Amniotic stem cell (primary cell): ENCODE results near the gene TAF11L9.
"Not testable (repeated sequence)": the region's sequence is repeated elsewhere in the genome, so short reads cannot be mapped to it uniquely, and the experiment has no call there.

Experiments used
- DNase-seq: peaks from one replicate; lab custom pipeline; 2025; lab: John Stamatoyannopoulos, UW

TAF11L9 gene

DNA sequence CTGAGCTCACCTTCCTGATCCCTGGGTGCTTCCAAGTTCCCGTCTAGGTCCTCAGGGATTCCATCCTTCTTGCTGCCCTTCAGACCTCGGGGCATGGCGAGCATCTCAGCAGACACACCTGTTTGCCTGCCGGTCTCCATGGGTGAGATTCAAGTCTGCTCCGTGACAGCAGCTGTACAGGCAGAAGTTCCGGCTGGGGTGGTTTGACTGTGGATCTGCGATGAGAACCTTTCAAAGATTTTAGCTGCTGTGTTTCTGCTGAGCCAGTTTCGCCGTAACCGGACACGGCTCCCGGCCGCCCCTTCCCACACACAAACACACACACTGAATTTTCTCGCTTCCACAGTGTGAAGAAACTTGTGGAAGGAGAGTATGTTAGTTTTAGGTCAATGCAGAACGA lies at the start of gene TAF11L9:
Gene TAF11L9, minus strand, starts transcription at position 140 of the 400 bp plus-strand sequence.
- DNase-seq, result not testable (repeated sequence)

DNA sequence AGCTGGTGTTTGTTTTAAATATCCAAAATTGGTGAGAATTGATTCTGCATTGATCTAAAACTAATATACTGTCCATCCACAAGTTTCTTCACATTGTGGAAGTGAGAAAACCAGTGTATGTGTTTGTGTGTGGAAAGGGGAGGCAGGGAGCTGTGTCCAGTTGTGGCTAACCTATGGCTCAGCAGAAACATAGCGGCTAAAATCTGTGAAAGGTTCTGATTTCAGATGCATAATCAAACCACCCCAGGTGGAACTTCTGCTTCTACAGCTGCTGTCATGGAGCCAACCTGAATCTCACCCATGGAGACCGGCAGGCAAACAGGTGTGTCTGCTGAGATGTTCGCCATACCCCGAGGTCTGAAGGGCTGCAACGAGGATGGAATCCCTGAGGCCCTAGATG lies 40.0 kb upstream of the TAF11L9 start, which contains the start of gene TAF11L14:
Gene TAF11L14, plus strand, starts transcription at position 301 of the 400 bp plus-strand sequence.
- no peak for DNase-seq

DNA sequence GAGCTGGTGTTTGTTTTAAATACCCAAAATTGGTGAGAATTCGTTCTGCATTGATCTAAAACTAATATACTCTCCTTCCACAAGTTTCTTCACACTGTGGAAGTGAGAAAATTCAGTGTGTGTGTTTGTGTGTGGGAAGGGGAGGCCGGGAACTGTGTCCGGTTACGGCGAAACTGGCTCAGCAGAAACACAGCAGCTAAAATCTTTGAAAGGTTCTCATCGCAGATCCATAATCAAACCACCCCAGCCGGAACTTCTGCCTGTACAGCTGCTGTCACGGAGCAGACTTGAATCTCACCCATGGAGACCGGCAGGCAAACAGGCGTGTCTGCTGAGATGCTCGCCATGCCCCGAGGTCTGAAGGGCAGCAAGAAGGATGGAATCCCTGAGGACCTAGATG lies 37.6 kb upstream of the TAF11L9 start, which contains the start of gene TAF11L13:
Gene TAF11L13, plus strand, starts transcription at position 301 of the 400 bp plus-strand sequence.
- not testable (repeated sequence) for DNase-seq

GRCh38 chr5:17625686-17626085 lies 31.5 kb upstream of the TAF11L9 start:
- no peak for DNase-seq

DNA sequence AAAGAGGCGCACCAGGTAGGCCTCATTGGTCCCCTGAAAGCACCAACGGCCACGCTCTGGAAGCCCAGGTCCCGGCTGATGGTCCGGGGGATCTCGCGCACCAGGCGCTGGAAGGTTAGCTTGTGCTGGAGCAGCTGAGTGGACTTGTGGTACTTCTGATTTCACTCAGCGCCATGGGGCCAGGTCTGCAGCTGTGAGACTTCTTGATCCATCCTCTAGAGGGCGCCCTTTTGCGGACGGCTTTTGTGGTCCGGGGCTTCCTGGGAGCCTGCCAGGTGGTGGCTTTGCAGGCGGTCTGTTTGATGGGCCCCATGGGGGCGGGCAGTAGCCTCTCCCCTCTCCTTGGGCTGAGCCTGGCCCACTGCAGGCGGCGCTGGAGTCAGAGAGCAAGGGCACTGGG lies 26.4 kb upstream of the TAF11L9 start:
- no peak for DNase-seq

DNA sequence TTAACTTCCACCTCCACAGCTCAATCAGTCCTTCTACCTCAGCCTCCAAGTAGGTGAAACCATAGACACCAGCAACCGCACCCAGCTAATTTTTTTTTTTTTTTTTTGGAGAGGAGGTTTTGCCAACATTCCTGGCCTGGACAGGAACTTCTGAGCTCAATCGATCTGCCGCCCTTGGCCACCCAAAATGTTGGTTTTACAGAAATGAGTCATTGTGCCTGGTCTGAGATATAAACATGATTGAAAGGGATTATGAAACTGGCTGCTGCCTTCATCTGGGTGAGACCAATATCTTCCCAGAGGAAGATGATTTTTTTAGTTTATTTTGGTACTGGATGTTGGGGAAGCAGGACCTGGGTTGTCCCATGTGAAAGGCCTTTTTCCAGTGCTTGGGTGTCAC lies 25.2 kb upstream of the TAF11L9 start:
- no peak for DNase-seq

- DNase-seq, result no peak
Observed at GRCh38 chr5:17614872-17615605, 20.8 kb upstream of the TAF11L9 start.

- DNase-seq, result not testable (repeated sequence)
Observed at GRCh38 chr5:17610092-17610491, 15.9 kb upstream of the TAF11L9 start, which contains the start of gene TAF11L12. TAF11L12 (plus strand) TSS chr5:17610392.

GRCh38 chr5:17607461-17607860 lies 13.3 kb upstream of the TAF11L9 start:
- DNase-seq, result not testable (repeated sequence)

DNA sequence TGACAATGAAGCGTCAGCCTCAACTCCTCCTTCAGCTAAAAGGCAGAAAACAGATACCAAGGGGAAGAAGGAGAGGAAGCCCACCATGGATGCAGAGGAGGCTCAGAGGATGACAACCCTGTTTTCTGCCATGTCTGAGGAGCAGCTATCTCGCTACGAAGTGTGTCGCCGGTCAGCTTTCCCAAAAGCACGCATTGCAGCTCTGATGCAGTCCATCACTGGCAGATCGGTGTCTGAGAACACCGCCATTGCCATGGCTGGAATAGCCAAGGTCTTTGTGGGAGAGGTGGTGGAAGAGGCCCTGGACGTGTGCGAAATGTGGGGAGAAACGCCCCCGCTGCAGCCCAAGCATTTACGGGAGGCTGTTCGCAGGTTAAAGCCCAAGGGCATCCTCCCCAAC lies 10.8 kb upstream of the TAF11L9 start:
- no peak for DNase-seq

GRCh38 chr5:17603880-17604279 lies 9.7 kb upstream of the TAF11L9 start, which contains the start of gene TAF11L11:
TAF11L11 (plus strand) TSS chr5:17604183.
- DNase-seq, result not testable (repeated sequence)

DNA sequence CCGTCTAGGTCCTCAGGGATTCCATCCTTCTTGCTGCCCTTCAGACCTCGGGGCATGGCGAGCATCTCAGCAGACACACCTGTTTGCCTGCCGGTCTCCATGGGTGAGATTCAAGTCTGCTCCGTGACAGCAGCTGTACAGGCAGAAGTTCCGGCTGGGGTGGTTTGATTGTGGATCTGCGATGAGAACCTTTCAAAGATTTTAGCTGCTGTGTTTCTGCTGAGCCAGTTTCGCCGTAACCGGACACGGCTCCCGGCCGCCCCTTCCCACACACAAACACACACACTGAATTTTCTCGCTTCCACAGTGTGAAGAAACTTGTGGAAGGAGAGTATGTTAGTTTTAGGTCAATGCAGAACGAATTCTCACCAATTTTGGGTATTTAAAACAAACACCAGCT lies 3.5 kb upstream of the TAF11L9 start, which contains the start of gene TAF11L10:
Gene TAF11L10, minus strand, starts transcription at position 101 of the 400 bp plus-strand sequence.
- DNase-seq, result not testable (repeated sequence)

DNA sequence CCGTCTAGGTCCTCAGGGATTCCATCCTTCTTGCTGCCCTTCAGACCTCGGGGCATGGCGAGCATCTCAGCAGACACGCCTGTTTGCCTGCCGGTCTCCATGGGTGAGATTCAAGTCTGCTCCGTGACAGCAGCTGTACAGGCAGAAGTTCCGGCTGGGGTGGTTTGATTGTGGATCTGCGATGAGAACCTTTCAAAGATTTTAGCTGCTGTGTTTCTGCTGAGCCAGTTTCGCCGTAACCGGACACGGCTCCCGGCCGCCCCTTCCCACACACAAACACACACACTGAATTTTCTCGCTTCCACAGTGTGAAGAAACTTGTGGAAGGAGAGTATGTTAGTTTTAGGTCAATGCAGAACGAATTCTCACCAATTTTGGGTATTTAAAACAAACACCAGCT lies 3.3 kb downstream of the TAF11L9 start, which contains the start of gene TAF11L8:
Gene TAF11L8, minus strand, starts transcription at position 101 of the 400 bp plus-strand sequence.
- not testable (repeated sequence) for DNase-seq

DNA sequence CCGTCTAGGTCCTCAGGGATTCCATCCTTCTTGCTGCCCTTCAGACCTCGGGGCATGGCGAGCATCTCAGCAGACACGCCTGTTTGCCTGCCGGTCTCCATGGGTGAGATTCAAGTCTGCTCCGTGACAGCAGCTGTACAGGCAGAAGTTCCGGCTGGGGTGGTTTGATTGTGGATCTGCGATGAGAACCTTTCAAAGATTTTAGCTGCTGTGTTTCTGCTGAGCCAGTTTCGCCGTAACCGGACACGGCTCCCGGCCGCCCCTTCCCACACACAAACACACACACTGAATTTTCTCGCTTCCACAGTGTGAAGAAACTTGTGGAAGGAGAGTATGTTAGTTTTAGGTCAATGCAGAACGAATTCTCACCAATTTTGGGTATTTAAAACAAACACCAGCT lies 8.5 kb downstream of the TAF11L9 start, which contains the start of gene TAF11L7:
Gene TAF11L7, minus strand, starts transcription at position 101 of the 400 bp plus-strand sequence.
- not testable (repeated sequence) for DNase-seq
